Pulmonary artery endothelial cell (primary cell): ENCODE data around the gene CUEDC1. TPM values are rescaled to one million over a fixed set of nuclear protein-coding genes. Genes with fewer than 3 reads are reported as not detected.

Source experiments
- DNase-seq: peaks from one replicate; pipeline ENCODE4 v3.0.0-alpha.2; 2011; ENCODE audit warnings: low read depth, low spot score
- total RNA-seq: library from RNA; depleted of rRNA; stranded (reverse); fragments of >200 nt; gene quantifications from 2 replicates; pipeline ENCODE4 v1.2.3, GENCODE V29; 2014

Gene CUEDC1, protein sequence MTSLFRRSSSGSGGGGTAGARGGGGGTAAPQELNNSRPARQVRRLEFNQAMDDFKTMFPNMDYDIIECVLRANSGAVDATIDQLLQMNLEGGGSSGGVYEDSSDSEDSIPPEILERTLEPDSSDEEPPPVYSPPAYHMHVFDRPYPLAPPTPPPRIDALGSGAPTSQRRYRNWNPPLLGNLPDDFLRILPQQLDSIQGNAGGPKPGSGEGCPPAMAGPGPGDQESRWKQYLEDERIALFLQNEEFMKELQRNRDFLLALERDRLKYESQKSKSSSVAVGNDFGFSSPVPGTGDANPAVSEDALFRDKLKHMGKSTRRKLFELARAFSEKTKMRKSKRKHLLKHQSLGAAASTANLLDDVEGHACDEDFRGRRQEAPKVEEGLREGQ
- 4.4 and 5.2 TPM in 2 replicates for total RNA-seq

GRCh38 chr17:57955183-57955931 lies at the start of gene CUEDC1:
TSS of gene CUEDC1 (minus strand) at chr17:57955412. CDS start at chr17:57885564, 69,848 bp downstream.
- DNase-seq: no peak

DNA sequence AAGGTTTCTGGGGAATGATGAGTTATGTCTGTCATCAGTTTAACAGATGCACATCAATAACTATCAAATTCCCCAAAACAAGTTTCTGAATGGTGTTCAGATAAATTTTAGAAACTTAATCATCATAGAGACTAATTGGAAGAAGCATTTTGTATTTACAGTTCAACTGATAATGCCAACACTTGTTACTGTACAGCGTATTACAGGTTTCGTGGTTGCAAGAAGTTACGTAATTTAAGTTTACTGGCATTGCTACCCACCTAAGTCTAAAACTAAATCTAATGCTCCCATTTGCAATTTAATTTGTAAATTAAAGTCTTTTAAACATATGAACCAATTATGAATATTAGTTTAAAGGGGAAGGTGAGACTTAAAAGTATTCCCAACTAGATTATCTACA lies 48.8 kb upstream of the CUEDC1 start:
- DNase-seq: no peak

DNA sequence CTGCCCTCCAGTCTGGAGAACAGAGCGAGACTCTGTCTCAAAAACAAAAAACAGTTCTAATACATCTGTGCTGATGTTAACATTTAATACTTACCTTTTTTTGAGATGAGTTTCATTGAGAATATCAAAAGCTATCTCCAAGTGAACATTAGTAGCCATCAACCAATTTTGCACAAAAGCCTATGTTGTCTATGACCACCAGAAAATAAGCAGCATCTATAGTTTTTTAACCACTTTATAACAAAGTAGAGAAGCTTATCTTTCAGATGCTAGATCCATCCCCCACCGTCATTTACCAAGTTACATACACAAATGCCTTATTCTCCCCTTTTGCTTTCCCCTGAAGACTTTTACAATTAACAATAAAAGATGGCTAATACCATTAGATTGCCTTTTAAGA lies 47.8 kb upstream of the CUEDC1 start:
- DNase-seq: no peak

- DNase-seq: no peak
Measured at GRCh38 chr17:58002154-58002948, 47.1 kb upstream of the CUEDC1 start.

DNA sequence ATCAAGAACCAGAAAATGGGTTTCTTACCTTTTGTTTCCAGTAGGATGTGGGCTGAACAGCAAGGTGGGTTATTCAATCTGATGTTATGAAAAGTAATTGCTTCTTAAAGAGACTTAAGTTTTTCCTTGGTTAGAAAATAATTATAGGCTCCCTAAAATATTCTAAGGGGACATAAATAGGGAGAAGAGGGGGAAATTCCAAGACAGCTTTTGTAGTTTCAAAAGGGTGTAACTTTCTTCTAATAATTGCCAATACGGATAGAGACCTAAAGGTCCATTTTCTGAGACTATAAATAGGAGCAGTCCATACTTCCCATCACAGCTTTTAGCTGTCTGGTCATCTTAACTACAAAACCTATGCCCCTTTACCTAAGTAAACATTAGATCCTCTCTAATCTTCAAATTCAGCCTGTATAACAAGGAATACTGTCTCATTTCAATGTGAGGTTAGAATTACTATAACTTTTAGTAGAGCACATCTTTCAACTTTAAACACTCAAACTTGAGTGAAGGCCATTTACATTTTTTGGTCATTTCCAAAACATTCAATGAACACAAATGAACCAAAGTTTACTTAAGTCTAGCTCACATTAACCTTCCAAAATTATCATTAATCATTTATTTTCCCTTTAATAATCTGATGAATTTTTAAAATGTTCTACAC lies 46.4 kb upstream of the CUEDC1 start:
- DNase-seq: no peak

DNA sequence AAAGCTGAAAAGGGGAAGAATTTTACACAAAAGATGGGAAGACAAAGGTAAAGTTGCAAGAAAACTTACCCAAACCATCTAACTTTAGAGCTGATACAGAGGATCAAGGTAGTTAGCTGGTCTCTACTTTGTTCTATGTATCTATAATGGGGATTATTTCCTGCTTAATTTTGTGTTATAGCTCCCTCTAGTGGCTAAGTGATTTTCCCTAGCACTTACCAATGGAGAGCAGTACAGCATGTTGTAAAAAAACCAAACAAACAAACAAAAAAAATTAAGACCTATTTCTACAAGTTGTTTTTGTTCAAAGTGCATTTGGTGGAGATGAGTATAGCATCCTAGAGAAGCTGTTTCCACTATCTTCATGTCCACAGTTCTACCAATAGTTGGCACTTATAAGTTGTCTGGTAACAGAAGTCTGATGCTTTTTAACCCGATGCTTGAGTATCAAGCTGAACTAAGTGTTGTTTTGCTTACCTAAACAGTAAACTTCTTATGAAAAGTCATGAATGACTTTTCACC lies 44.3 kb upstream of the CUEDC1 start:
- no peak for DNase-seq

- DNase-seq: no peak
Measured at GRCh38 chr17:57999010-57999495, 43.8 kb upstream of the CUEDC1 start.

GRCh38 chr17:57997085-57997809 lies 42.0 kb upstream of the CUEDC1 start:
- no peak for DNase-seq

- DNase-seq: no peak
Measured at GRCh38 chr17:57995076-57995956, 40.1 kb upstream of the CUEDC1 start.

DNA sequence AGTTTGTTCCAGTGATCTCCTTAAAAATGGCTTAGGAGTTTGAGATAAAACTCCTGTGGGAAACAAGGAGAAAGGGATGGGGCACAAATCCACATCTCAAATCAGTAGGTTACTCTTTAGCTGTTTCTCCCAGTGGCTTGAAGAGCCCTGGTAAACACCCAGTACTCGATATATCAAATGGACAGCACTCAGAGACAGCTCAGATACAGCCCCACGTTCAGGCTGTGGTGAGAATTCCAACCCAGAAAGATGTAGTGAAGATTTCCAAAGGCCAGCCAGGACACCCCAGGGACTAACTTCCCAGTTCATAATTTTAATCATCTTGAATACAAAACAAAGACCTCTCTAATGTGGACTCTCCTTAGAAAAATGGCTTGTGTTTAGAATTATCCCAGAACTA lies 39.2 kb upstream of the CUEDC1 start:
- DNase-seq: no peak

DNA sequence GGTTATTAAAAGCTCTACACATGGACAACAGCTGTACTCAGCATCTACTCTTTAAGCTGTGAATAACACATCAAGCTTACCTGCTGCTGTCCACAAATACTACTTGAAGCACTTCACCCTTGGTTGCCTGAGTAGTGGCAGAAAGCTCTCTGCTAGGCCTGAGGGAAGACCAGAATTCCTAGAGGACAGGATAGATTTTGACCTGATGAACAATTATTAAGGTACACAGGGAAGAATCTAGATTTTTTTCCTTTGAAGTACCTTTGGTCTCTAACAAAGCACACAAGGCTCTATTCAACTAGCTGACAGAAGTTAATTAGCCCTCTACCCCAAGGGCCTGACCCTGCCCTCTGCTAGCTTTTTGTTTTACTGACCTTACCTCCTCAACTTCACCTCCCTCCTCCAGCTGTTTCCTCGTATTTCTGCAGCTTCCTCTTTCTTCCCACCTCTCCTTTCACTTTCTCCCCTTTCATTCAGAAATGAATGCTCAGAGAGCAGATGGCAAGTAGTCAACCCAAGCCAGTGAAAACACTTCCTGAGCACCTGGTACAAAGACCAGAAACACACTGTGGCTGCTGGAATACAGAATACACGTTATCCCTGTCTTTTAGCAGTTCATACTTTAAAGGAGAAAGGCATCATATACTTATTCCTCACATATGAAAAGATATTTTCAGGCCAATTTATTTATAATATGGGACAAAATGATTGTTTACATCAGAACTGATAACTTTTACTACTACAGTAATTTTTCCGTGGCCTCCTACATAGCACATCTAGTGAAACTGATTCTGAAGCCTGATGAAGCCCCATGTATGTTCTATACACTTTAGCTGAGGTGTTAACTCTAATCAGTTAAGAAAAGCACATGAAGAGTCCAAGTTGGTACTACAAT lies 38.5 kb upstream of the CUEDC1 start:
- DNase-seq: no peak

DNA sequence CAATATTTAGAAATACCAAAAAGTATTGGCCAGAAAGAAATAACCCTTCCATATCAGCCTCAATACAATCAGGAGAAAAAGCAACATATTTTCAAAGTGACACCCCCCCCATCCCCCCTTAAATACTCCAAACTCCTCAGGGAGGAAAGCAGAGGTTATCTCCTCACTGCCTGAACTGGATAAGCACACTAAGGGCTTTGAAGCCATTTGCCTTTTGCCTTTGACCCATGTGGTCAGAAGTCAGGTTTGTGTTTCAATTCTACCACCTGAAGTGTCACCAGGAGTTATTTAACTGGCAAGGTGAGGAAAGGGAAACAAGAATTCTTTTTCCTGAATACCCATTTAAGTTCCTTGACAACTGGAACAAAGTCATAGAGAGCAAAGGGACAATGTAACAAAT lies 36.3 kb upstream of the CUEDC1 start:
- no peak for DNase-seq

- no peak for DNase-seq
Measured at GRCh38 chr17:57990037-57990436, 34.8 kb upstream of the CUEDC1 start.

DNA sequence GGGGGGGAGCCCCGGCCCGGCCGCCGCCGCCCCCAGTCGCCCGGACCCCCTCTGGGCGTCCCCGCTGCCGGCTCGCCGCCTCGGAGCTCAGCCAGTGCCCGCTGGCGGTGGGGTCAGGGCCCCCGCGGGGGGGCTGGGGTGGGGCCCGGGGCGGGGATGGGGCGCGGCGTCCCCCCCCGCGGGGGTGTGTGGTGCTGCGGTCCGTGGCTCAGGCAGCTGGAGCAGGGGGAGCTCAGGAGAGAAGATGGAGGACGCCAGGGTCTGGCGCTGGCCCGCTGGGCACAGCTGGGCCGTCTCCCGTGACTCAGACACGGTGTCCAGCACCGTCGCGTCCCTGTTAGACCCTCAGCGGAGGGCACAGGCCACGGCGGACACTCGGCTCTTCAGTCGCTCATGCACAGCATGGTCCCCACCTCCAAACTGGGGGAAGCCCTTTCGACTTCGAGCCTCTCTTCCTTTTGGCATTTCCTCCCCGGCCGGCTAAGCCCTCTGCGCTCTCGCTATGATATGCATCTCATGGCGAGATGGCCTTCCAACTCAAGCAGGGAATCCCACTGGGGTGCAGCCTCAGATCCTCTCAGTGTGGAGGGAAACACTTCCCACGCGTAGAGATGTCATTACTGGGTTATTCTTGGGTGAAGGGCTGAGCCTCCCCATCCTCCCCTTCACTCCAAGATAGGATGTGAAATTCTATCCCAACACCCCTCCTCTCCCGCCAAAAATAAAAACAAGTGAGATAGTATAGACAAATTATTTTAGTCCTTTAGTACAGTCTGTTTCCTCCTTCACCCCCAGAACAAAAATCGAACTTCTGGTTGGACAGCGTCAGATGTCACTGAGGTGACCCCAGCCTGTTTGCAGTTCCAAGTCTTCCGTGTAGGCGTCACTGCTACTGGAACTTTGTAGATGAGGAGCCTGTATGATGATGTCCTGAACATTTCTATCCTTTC lies 33.4 kb upstream of the CUEDC1 start:
- no peak for DNase-seq

DNA sequence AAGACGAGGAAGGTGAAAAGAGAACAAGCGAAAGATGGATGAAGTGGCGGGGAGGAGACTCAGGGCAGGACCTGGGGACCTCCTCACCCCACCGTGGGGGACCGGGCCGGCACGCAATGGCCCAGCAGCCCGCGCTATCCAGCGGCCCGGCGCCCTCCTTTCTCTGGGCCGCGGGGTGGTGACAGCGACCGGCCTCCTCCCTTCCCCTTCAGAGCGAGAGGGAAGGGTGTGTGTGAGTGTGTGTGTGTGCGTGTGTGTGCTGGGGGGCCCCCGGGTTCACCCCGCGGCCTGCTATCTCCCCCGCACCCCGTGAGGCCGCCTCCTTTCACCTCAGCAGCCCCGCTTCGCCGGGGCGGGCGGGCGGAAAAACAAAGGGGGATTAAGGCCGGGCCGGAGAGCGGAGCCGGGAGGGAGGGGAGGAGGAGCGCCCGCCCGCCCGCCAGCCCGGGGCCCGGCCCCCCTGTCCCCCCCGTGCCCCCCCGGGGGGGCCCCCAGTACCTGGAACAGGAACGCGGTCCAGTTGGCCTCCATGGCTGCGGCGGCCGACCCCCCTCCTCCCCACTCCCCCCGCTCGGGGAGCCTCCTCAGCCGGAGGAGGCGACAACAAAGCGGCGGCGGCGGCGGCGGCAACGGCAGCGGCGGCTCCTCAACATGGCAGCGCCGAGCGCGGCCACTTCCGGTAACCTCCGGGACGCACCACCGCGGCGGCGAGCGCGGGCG lies 32.5 kb upstream of the CUEDC1 start, which contains the start of gene VEZF1:
Gene VEZF1, minus strand, starts transcription at position 674 of the 720 bp plus-strand sequence. Its CDS starts 143 bp downstream, at position 531.
- DNase-seq: no peak

GRCh38 chr17:57986841-57987580 lies 31.8 kb upstream of the CUEDC1 start:
- DNase-seq: no peak
